ENCODE measurements around the gene NT5E.

NT5E gene

DNA sequence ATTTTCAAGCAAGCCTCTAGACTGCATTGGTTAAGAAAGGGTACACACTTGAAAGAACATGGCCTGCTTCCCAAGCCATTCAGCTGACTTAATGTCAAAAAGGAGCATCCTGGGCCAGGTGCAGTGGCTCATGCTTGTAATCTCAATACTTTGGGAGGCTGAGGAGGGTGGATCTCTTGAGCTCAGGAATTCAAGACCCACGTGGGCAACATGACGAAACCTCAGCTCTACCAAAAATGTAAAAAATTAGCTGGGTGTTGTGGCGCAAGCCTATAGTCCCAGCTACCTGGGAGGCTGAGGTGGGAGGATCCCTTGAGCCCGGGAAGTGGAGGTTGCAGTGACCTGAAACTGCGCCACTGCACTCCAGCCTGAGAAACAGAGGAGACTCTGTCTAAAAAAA lies 26.9 kb upstream of the NT5E start:
- DNase-seq, result no peak

DNA sequence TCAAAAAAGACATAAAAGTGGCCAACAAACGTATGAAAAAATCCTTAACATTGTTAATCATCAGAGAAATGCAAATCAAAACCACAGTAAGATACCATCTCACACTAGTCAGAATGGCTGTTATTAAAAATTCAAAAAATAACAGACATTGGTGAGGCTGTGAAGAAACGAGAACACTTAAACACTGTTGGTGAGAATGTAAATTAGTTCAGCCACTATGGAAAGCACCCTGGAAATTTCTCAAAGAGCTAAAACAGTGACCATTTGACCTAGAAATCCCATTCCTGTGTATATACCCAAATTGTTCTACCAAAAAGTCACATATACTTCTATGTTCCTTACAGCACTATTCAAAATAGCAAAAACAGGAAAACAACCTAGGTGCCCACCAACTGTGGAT lies 24.9 kb upstream of the NT5E start:
- DNase-seq, result no peak

- DNase-seq, result no peak
Measured at GRCh38 chr6:85425997-85426396, 23.9 kb upstream of the NT5E start.

- no peak for DNase-seq
Measured at GRCh38 chr6:85428486-85428885, 21.4 kb upstream of the NT5E start.

- no peak for DNase-seq
Measured at GRCh38 chr6:85429346-85429745, 20.5 kb upstream of the NT5E start.

DNA sequence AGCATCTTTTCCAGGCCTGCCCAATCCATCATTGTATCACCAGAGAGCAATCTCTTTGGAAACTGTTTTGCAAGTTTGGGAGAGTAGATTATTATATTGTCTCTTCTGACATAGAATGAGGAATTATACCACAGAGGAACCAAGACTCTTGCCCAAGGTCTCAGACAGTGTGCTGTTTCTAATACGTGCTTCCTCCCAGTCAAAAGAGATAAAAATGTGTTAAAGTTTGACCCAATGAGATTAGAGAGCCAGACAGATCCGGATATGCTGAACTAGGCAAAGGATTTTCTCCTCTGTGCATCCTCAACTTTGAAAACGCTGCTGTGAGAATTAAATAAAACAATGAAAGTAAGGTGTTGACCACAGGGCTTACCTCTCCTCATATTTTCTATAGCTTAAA lies 18.6 kb upstream of the NT5E start:
- DNase-seq, result no peak

- no peak for DNase-seq
Measured at GRCh38 chr6:85432554-85432953, 17.3 kb upstream of the NT5E start.

- DNase-seq, result no peak
Measured at GRCh38 chr6:85435851-85436250, 14.0 kb upstream of the NT5E start.

DNA sequence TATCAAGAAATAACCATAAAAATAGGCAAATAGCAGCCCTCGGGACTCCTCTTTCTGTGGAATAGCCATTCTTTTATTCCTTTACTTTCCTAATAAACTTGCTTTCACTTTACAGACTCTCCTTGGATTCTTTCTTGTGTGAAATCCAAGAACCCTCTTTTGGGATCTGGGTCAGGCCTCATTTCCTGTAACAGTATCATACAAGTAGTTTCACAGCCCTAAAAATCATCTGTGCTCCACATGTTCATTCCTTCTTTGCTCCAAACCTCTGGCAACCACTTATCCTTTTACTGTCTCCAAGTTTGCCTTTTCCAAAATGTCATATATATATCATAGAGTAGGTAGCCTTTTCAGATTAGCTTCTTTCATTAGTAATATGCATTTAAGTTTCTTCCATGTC lies 13.5 kb upstream of the NT5E start:
- peak; percentile 63 for DNase-seq

DNA sequence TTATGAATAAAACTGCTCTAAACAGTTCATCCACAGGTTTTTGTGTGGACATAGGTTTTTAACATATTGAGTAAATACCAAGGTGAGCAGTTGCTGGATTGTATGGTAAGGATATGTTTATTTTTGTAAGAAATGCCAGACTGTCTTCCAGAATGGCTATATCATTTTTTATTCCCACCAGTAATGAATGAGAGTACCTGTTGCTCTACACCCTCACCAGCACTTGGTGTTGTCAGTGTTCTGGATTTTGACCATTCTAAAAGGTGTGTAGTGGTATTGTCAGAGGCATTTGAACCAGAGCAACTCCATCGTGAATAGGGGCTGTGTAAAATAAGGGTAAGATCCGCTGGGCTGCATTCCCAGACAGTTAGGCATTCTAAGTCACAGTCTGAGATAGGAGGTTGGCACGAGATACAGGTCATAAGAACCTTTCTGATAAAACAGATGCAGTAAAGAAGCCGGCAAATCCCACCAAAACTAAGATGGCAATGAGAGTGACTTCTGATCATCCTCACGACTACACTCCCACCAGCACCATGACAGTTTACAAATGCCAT lies 12.9 kb upstream of the NT5E start:
- no peak for DNase-seq

DNA sequence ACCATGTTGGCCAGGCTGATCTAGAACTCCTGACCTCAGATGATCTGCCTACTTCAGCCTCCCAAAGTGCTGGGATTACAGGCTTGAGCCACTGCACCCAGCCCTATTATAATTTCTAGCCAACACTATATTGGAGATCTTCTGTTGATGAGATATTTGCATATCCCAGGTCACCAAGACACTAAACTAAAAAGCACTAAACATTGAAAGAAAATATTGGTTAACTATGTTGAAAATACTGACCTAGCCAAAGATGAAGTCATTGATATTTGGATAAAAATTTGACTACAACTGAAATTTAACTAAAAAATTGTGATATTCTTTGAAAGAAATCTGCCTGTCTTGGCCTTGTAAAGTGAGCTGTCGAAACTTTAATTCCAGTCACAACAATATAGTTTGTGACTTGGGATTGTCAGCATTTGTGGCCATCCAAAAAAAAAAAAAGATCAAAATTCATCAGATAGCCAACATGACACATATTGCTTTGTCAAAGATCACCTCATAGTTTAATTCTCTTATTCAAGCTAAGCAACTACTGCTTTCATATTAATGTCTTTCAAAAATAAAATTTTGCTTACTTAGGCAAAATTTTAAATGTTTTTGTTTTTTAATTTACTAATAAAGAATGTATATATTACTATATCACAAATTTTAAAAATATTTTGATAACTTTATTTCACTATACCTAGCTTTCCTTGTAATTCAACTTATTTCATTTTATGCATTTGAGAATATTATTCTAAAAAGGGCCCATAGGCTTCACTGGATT lies 6.3 kb upstream of the NT5E start:
- DNase-seq, result no peak

- DNase-seq, result peak; percentile 72
Measured at GRCh38 chr6:85449388-85449817, 480 bp upstream of the NT5E start.

DNA sequence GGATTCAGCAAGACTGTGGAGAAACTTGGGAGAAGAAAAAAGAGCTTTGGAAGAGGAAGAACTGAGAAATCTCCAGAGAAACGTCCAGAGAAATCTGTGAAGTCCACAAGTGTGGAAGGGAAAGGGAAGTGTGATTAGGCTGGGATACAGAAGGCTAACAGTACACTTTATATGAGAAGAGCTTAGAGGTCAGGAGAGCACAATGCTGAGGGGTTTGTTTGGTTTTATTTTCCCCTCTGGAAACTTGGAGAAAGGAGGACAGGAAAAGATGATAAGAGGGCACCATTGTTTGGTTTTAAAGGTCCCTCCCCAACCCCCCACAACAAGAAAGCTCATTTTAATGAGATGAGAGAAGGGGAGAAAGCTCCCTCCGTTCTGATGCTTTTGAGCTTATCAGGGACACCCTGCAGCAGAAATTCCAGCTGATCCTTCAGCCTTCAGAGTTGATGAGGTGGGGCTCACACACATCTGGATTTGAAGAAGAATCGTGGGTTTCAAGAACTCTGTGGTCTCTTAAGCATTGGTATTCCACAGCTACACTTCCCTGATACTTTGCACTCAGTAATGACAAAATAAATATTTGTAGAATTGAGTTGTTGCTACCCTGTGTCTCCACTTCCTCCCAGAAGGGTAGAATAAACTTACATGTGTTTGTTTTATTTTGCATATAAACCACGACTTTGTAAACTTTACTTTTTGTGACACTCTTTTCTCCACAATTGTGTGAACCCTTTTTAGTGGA lies 1.9 kb downstream of the NT5E start:
- DNase-seq, result no peak

DNA sequence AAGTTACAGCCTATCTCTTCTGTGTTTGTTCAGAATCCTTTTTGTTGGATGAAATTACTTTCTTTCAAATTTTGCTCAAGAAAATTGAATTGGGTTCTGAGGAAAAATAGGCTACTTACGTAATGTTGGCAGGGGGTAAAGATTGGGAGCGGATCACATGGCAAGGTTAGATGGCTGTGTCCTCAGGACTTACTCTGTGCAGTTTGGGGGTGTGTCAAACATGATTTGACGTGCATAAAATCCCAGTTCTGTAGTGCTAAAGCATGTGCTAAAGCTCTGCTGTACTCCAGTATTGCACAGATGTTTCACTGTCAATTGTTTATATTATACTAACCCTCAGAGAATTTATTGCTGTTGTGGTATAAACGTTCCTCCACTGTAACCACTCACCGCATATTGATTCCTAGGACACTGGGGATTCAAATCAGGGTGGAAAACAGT lies 2.6 kb downstream of the NT5E start:
- no peak for DNase-seq

- no peak for DNase-seq
Measured at GRCh38 chr6:85453052-85453451, 3.2 kb downstream of the NT5E start.

GRCh38 chr6:85453490-85453889 lies 3.6 kb downstream of the NT5E start:
- no peak for DNase-seq

GRCh38 chr6:85455471-85456026 lies 5.7 kb downstream of the NT5E start:
- no peak for DNase-seq

GRCh38 chr6:85456782-85457181 lies 6.9 kb downstream of the NT5E start:
- DNase-seq, result no peak

- DNase-seq, result no peak
Measured at GRCh38 chr6:85458184-85458583, 8.3 kb downstream of the NT5E start.

GRCh38 chr6:85458782-85459181 lies 8.9 kb downstream of the NT5E start:
- DNase-seq, result no peak

GRCh38 chr6:85459224-85459901 lies 9.5 kb downstream of the NT5E start:
- no peak for DNase-seq

DNA sequence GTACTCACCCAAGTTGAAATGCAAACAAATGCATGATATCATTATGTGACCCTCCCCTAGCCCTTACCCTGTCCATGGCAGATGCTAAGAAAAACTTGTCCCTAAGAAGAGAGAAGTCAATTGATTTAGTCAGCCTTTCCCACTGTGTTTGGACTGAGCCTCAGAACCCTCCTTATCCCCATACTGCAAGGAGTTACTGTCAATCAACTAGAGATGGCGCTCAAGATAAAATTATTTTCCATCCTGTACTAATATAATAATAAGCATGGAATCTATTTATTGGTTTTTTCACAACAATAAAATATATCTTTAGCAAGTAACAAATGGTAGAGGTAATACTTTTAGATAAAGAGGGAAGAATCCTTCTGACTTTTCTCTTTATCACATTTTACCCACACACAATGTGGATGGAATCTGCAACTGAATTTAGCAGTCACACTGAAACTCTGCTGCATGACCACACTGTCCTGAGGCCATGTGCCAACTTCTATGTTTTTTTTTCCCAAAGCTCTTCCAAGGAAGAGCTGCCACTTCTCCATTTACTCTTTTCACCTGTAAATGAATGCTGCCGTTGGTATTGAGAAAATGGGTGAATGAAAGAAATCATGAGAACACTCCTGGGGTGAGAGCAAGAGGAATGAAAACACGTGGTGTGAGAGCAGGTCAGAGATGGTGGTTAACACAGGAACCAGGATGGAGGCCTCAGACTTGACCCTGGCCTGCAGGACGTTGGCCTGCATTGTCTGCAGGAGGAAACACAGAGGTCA lies 10.5 kb downstream of the NT5E start:
- no peak for DNase-seq

All from right hindlimb (tissue), 1 donor.